Ishikawa (cell line): Measurements from ENCODE around the gene SEMA6A.

Experiments used
- CEBPB ChIP-seq: IDR thresholded peaks from 2 replicates; pipeline ENCODE4 v1.6.1; 2012
- CREB1 ChIP-seq: IDR thresholded peaks from 2 replicates; pipeline ENCODE4 v1.6.1; 2012; ENCODE audit warnings: low read depth
- EGR1 ChIP-seq: IDR thresholded peaks from 2 replicates; pipeline ENCODE4 v1.6.1; 2012
- EP300 ChIP-seq: IDR thresholded peaks from 2 replicates; pipeline ENCODE4 v1.6.1; 2012; ENCODE audit warnings: borderline replicate concordance
- FOXM1 ChIP-seq: IDR thresholded peaks from 2 replicates; pipeline ENCODE4 v1.6.1; 2012; ENCODE audit warnings: low read depth, borderline replicate concordance
- MAX ChIP-seq: IDR thresholded peaks from 2 replicates; pipeline ENCODE4 v1.6.1; 2012
- NFIC ChIP-seq: IDR thresholded peaks from 2 replicates; pipeline ENCODE4 v1.6.1; 2012
- RAD21 ChIP-seq: IDR thresholded peaks from 2 replicates; pipeline ENCODE4 v1.6.1; 2012; ENCODE audit warnings: low read depth
- REST ChIP-seq: IDR thresholded peaks from 2 replicates; pipeline ENCODE4 v1.6.1; 2012; ENCODE audit warnings: low read depth, mild to moderate bottlenecking
- TAF1 ChIP-seq: IDR thresholded peaks from 2 replicates; pipeline ENCODE4 v1.6.1; 2012; ENCODE audit warnings: low read depth, mild to moderate bottlenecking
- TCF12 ChIP-seq: IDR thresholded peaks from 2 replicates; pipeline ENCODE4 v1.6.1; 2012; ENCODE audit warnings: low read depth
- TEAD4 ChIP-seq: IDR thresholded peaks from 2 replicates; pipeline ENCODE4 v1.6.1; 2012
- USF1 ChIP-seq: IDR thresholded peaks from 2 replicates; pipeline ENCODE4 v1.6.1; 2012
- YY1 ChIP-seq: IDR thresholded peaks from 2 replicates; pipeline ENCODE4 v1.6.1; 2012; ENCODE audit warnings: low read depth
- ZBTB7A ChIP-seq: IDR thresholded peaks from 2 replicates; pipeline ENCODE4 v1.6.1; 2012; ENCODE audit warnings: low read depth

SEMA6A gene

GRCh38 chr5:116527582-116527981 is 47.0 kb downstream of the SEMA6A start:
- TF ChIP-seq EGR1 = no peak
- TF ChIP-seq TEAD4 = no peak
- no peak for TF ChIP-seq REST
- no peak for TF ChIP-seq MAX
- no peak for TF ChIP-seq RAD21
- TF ChIP-seq TAF1 = no peak
- TF ChIP-seq CREB1 = no peak
- TF ChIP-seq TCF12 = no peak
- TF ChIP-seq USF1 = no peak
- no peak for TF ChIP-seq YY1
- TF ChIP-seq NFIC = no peak
- TF ChIP-seq FOXM1 = no peak
- no peak for TF ChIP-seq ZBTB7A
- TF ChIP-seq EP300 = no peak
- no peak for TF ChIP-seq CEBPB

GRCh38 chr5:116525674-116526073 is 48.9 kb downstream of the SEMA6A start:
- TF ChIP-seq TAF1 = no peak

GRCh38 chr5:116524966-116525365 is 49.7 kb downstream of the SEMA6A start:
- TF ChIP-seq TEAD4 = no peak
- TF ChIP-seq REST = no peak
- TF ChIP-seq CEBPB = no peak
- no peak for TF ChIP-seq TAF1
- no peak for TF ChIP-seq FOXM1
- no peak for TF ChIP-seq NFIC
- TF ChIP-seq RAD21 = no peak

GRCh38 chr5:116524051-116524904 is 50.3 kb downstream of the SEMA6A start:
- TF ChIP-seq RAD21 = no peak
- no peak for TF ChIP-seq EP300
- TF ChIP-seq TAF1 = no peak
- no peak for TF ChIP-seq CREB1
- no peak for TF ChIP-seq YY1
- no peak for TF ChIP-seq CEBPB
- no peak for TF ChIP-seq ZBTB7A
- no peak for TF ChIP-seq EGR1
- TF ChIP-seq TEAD4 = no peak
- TF ChIP-seq USF1 = no peak
- TF ChIP-seq NFIC = no peak
- TF ChIP-seq REST = no peak
- TF ChIP-seq MAX = no peak
